H1 (cell line): Measurements from ENCODE around the gene PERCC1. TPM values are rescaled to one million over a fixed set of nuclear protein-coding genes. Genes with fewer than 3 reads are reported as not detected.

ENCODE experiments used
- CTCF ChIA-PET: fragments of 300-600 bp; sonication (Branson Sonifier 250); formaldehyde crosslinking; loops from one replicate; lab custom pipeline; 2021; ENCODE audit not compliant: partially characterized antibody; lab: Charles Lee
- POLR2A ChIA-PET: fragments of 300-600 bp; sonication (Branson Sonifier 250); formaldehyde crosslinking; loops from one replicate; lab custom pipeline; 2021; ENCODE audit warnings: inconsistent platforms; ENCODE audit not compliant: partially characterized antibody; lab: Charles Lee
- DNase-seq, 2 experiments: peaks; one replicate each; pipeline versions ENCODE4 v3.0.0 to v3.0.0-alpha.2; 2010 to 2022; ENCODE audit warnings: low spot score in 2 of 2, low read depth in 1 of 2, mixed read lengths in 1 of 2
- FAIRE-seq: peaks from 2 replicates; lab custom pipeline; 2011; peaks lifted over from hg19 to GRCh38; lab: Jason Lieb, UNC
- H2AFZ ChIP-seq: 2 replicates; pipeline ENCODE4 v1.8.1; 2012; ENCODE audit warnings: low read length, inconsistent platforms
- H2AK5ac ChIP-seq: 2 replicates; pipeline ENCODE4 v1.6.1; 2013; ENCODE audit warnings: low read depth, low read length
- H2BK120ac ChIP-seq: replicated peaks from 2 replicates; pipeline ENCODE3; 2013; ENCODE audit warnings: low read depth, low read length, inconsistent platforms
- H2BK12ac ChIP-seq: 2 replicates; pipeline ENCODE4 v1.6.1; 2013; ENCODE audit warnings: low read depth, low read length
- H2BK15ac ChIP-seq: 2 replicates; pipeline ENCODE4 v1.6.1; 2013; ENCODE audit warnings: low read length
- H2BK20ac ChIP-seq: 2 replicates; pipeline ENCODE4 v1.6.1; 2013; ENCODE audit warnings: low read length
- H2BK5ac ChIP-seq: 2 replicates; pipeline ENCODE4 v1.6.1; 2013; ENCODE audit warnings: low read depth, low read length
- H3K14ac ChIP-seq: 2 replicates; pipeline ENCODE4 v1.6.1; 2013; ENCODE audit warnings: inconsistent platforms; ENCODE audit not compliant: insufficient read length
- H3K18ac ChIP-seq: 2 replicates; pipeline ENCODE4 v1.6.1; 2013; ENCODE audit warnings: low read length; ENCODE audit errors: extremely low read depth
- H3K23ac ChIP-seq: 2 replicates; pipeline ENCODE4 v1.6.1; 2013; ENCODE audit warnings: inconsistent platforms; ENCODE audit not compliant: insufficient read length
- H3K23me2 ChIP-seq: 2 replicates; pipeline ENCODE4 v1.6.1; 2013; ENCODE audit warnings: low read depth, low read length
- H3K27ac ChIP-seq: 2 replicates; pipeline ENCODE4 v1.6.1; 2011; ENCODE audit warnings: low read depth, low read length, inconsistent platforms
- H3K27me3 ChIP-seq, 4 experiments: replicated peaks in 1 of 4; 1 replicate in 1 of 4; 2 replicates in 3 of 4; pipeline versions ENCODE4 v1.6.1 to v1.8.1; 2011 to 2013; ENCODE audit warnings: low read length in 3 of 4, mild to moderate bottlenecking in 3 of 4, inconsistent platforms in 2 of 4, mixed read lengths in 2 of 4, moderate library complexity in 1 of 4; ENCODE audit not compliant: control insufficient read depth in 3 of 4, insufficient read depth in 3 of 4; ENCODE audit errors: extremely low read depth in 1 of 4
- H3K36me3 ChIP-seq, 4 experiments: 2 replicates each; pipeline versions ENCODE4 v1.6.1 to v1.8.1; 2011 to 2013; ENCODE audit warnings: mild to moderate bottlenecking in 4 of 4, low read length in 3 of 4, moderate library complexity in 2 of 4, control low read depth in 1 of 4, inconsistent platforms in 1 of 4; ENCODE audit not compliant: insufficient read depth in 4 of 4, control insufficient read depth in 2 of 4
- H3K4ac ChIP-seq: replicated peaks from 2 replicates; pipeline ENCODE3; 2013; ENCODE audit warnings: low read length, low read depth, mixed read lengths, inconsistent platforms; ENCODE audit not compliant: insufficient read length
- H3K4me1 ChIP-seq, 4 experiments: replicated peaks in 1 of 4; 1 replicate in 1 of 4; 2 replicates in 3 of 4; pipeline versions ENCODE4 v1.6.1 to v1.8.1; 2011 to 2013; ENCODE audit warnings: low read length in 3 of 4, inconsistent platforms in 2 of 4, mixed read lengths in 1 of 4; ENCODE audit not compliant: insufficient read depth in 4 of 4, control insufficient read depth in 3 of 4
- H3K4me2 ChIP-seq, 2 experiments: 2 replicates each; pipeline versions ENCODE4 v1.6.1 to v1.8.1; 2011 to 2013; ENCODE audit warnings: low read depth in 2 of 2, low read length in 2 of 2, control low read depth in 1 of 2, inconsistent platforms in 1 of 2, mild to moderate bottlenecking in 1 of 2; ENCODE audit not compliant: insufficient read depth in 1 of 2
- H3K4me3 ChIP-seq, 4 experiments: fragments of 200-600, 300-600 bp in 1 of 4; sonication (generic), shearing (Covaris generic), sonication (Bioruptor Twin) in 1 of 4; 2 replicates each; pipeline versions ENCODE4 v1.5.1 to v1.8.1; 2011 to 2016; ENCODE audit warnings: low read length in 4 of 4, low read depth in 3 of 4, control low read depth in 2 of 4, inconsistent platforms in 2 of 4, mild to moderate bottlenecking in 2 of 4, mixed read lengths in 1 of 4, moderate library complexity in 1 of 4; ENCODE audit not compliant: insufficient read depth in 2 of 4; ENCODE audit errors: extremely low read depth in 1 of 4
- H3K56ac ChIP-seq: replicated peaks from 2 replicates; pipeline ENCODE3; 2013; ENCODE audit warnings: low read depth, mild to moderate bottlenecking, mixed read lengths, low read length, inconsistent platforms; ENCODE audit not compliant: insufficient read length
- H3K79me1 ChIP-seq: 2 replicates; pipeline ENCODE4 v1.6.1; 2013; ENCODE audit warnings: low read depth, low read length, control low read depth
- H3K79me2 ChIP-seq, 2 experiments: 2 replicates each; pipeline versions ENCODE4 v1.6.1 to v1.8.1; 2012 to 2013; ENCODE audit warnings: low read length in 2 of 2, mild to moderate bottlenecking in 2 of 2, inconsistent platforms in 1 of 2; ENCODE audit not compliant: insufficient read depth in 2 of 2, control insufficient read depth in 1 of 2
- H3K9ac ChIP-seq, 4 experiments: replicated peaks in 1 of 4; 1 replicate in 1 of 4; 2 replicates in 3 of 4; pipeline versions ENCODE4 v1.6.1 to v1.8.1; 2011 to 2013; ENCODE audit warnings: low read depth in 3 of 4, low read length in 3 of 4, control low read depth in 2 of 4, mild to moderate bottlenecking in 2 of 4, moderate library complexity in 2 of 4, inconsistent platforms in 1 of 4; ENCODE audit errors: extremely low read depth in 1 of 4
- H3K9me3 ChIP-seq, 2 experiments: 2 replicates each; pipeline versions ENCODE4 v1.6.1 to v1.8.1; 2012 to 2013; ENCODE audit warnings: mild to moderate bottlenecking in 2 of 2, moderate library complexity in 2 of 2, control low read depth in 1 of 2, inconsistent platforms in 1 of 2, low read depth in 1 of 2, low read length in 1 of 2, mixed read lengths in 1 of 2; ENCODE audit not compliant: insufficient read depth in 2 of 2
- H4K20me1 ChIP-seq, 2 experiments: replicated peaks in 1 of 2; 2 replicates each; pipeline versions ENCODE3 to v1.8.1; 2011 to 2013; ENCODE audit warnings: inconsistent platforms in 2 of 2, low read length in 2 of 2, mild to moderate bottlenecking in 1 of 2; ENCODE audit not compliant: insufficient read depth in 2 of 2, control insufficient read depth in 1 of 2
- H4K5ac ChIP-seq: 2 replicates; pipeline ENCODE4 v1.6.1; 2013; ENCODE audit warnings: low read length, low read depth, mixed read lengths, inconsistent platforms; ENCODE audit not compliant: insufficient read length
- H4K8ac ChIP-seq: 2 replicates; pipeline ENCODE4 v1.8.0; 2013; ENCODE audit warnings: mild to moderate bottlenecking, moderate library complexity, low read length, inconsistent platforms; ENCODE audit not compliant: insufficient read depth; ENCODE audit errors: extremely low read depth
- H4K91ac ChIP-seq: replicated peaks from 2 replicates; pipeline ENCODE3; 2013; ENCODE audit warnings: low read length, mixed read lengths, inconsistent platforms; ENCODE audit not compliant: insufficient read length
- CREB1 ChIP-seq: IDR thresholded peaks from 2 replicates; pipeline ENCODE4 v1.6.1; 2012; ENCODE audit warnings: inconsistent platforms
- CTCF ChIP-seq, 3 experiments: IDR thresholded peaks; 1 replicate in 2 of 3; 2 replicates in 1 of 3; pipeline versions ENCODE4 v1.5.1 to v1.6.1; 2011; ENCODE audit warnings: low read length in 3 of 3, mild to moderate bottlenecking in 3 of 3, inconsistent platforms in 2 of 3, low read depth in 1 of 3, moderate library complexity in 1 of 3; ENCODE audit not compliant: insufficient read depth in 1 of 3; ENCODE audit errors: control extremely low read depth in 1 of 3
- FOSL1 ChIP-seq: IDR thresholded peaks from 2 replicates; pipeline ENCODE4 v1.6.1; 2011; ENCODE audit warnings: mild to moderate bottlenecking, low read depth, low read length, moderate library complexity; ENCODE audit not compliant: insufficient read depth
- GABPA ChIP-seq: IDR thresholded peaks from 2 replicates; pipeline ENCODE4 v1.6.1; 2011; ENCODE audit warnings: mild to moderate bottlenecking, low read length, moderate library complexity, borderline replicate concordance; ENCODE audit not compliant: insufficient read depth
- PHF8 ChIP-seq: fragments of 200-600 bp; sonication (generic); conservative IDR thresholded peaks from 2 replicates; pipeline ENCODE4 v1.7.1; 2012; ENCODE audit warnings: low read depth, mild to moderate bottlenecking, inconsistent platforms, low read length, moderate library complexity
- POLR2A ChIP-seq, 2 experiments: IDR thresholded peaks; 1 replicate in 1 of 2; 2 replicates in 1 of 2; pipeline ENCODE4 v1.6.1; 2011; ENCODE audit warnings: low read depth in 2 of 2, low read length in 2 of 2, mild to moderate bottlenecking in 2 of 2; ENCODE audit errors: control extremely low read depth in 1 of 2
- RFX5 ChIP-seq: IDR thresholded peaks from 2 replicates; pipeline ENCODE4 v1.6.1; 2011; ENCODE audit warnings: low read depth, low read length, improper control_type of control experiment, borderline replicate concordance
- SIX5 ChIP-seq: IDR thresholded peaks from 2 replicates; pipeline ENCODE4 v1.6.1; 2011; ENCODE audit warnings: mild to moderate bottlenecking, low read depth, low read length
- TAF1 ChIP-seq: IDR thresholded peaks from 2 replicates; pipeline ENCODE4 v1.6.1; 2011; ENCODE audit warnings: mild to moderate bottlenecking, low read depth, low read length
- USF2 ChIP-seq: IDR thresholded peaks from 2 replicates; pipeline ENCODE4 v1.6.1; 2011; ENCODE audit warnings: low read length, improper control_type of control experiment
- WGBS, 2 experiments: shearing (Covaris generic) in 1 of 2; methylation state at CpG; one replicate each; pipeline versions ENCODE4 v1.1.6 to v1.1.7; 2013 to 2015; ENCODE audit warnings: low lambda C conversion rate in 2 of 2, mixed read lengths in 2 of 2, inconsistent platforms in 1 of 2, low coverage in 1 of 2, missing lambda C conversion rate in 1 of 2; ENCODE audit not compliant: insufficient replicate concordance in 2 of 2, insufficient coverage in 1 of 2, insufficient read length in 1 of 2; ENCODE audit errors: extremely low coverage in 1 of 2, missing lambda C conversion rate in 1 of 2; 5-methylcytosine and 5-hydroxymethylcytosine counted together
- polyA plus RNA-seq, 7 experiments: library from polyadenylated mRNA; depleted of rRNA in 3 of 7; stranded (reverse) in 5 of 7; unstranded in 2 of 7; fragments of >200 nt in 5 of 7; fragments of 200-250 nt in 2 of 7; gene quantifications; 1 replicate in 5 of 7; 2 replicates in 1 of 7; 4 replicates in 1 of 7; pipeline versions ENCODE4 v1.2.1 to v1.2.3, GENCODE V29; 2011 to 2013; ENCODE audit warnings: missing spikeins in 2 of 7, mixed read lengths in 2 of 7
- total RNA-seq: library from RNA; stranded (reverse); fragmentation: NEBNext Ultra II Directional; extraction: Animal tissue kit (Norgen Biotek cat#: 25700); gene quantifications from 2 replicates; pipeline ENCODE4 v1.2.1, GENCODE V29; 2021

Gene PERCC1
- total and polyA plus RNA-seq, 2 of the 8 experiments (the other 6 are each of a cell fraction or from before 2014, with no cell fraction given) = not detected

- H3K4me2 ChIP-seq = no peak overlapping the region
- H4K5ac ChIP-seq = no peak overlapping the region
- no peak overlapping the region for H2BK15ac ChIP-seq
- CTCF ChIA-PET = interaction anchor here (0.6 to 1.2 kb wide), 3 partner anchors 13 to 30 kb away, joined by 3 read pairs; no protein-coding TSS in a partner anchor
- 95% methylated on average over 19 of the region's 21 CpGs; no CpG with 5 or more reads in 1 of the 2 experiments for WGBS, 2 experiments
- no peak overlapping the region for H2BK120ac ChIP-seq
- H4K91ac ChIP-seq = no peak overlapping the region
- no peak overlapping the region for H3K27ac ChIP-seq
- FAIRE-seq (no peak), DNase-seq (no peak)
- no peak overlapping the region for H3K4ac ChIP-seq
- no peak overlapping the region for H2BK12ac ChIP-seq
- no peak overlapping the region for H3K14ac ChIP-seq
- H3K4me1 ChIP-seq = no peaks in the 10 kb centered on the region
- no peak overlapping the region for H2BK5ac ChIP-seq
- no peak overlapping the region for H3K18ac ChIP-seq
- H3K23me2 ChIP-seq = no peaks in the 10 kb centered on the region
- no peak overlapping the region for H2AK5ac ChIP-seq
- H2AFZ ChIP-seq = no peak overlapping the region
- H3K9ac ChIP-seq = no peak overlapping the region
- H4K8ac ChIP-seq = no peak overlapping the region
- no peaks in the 10 kb centered on the region for H3K79me2 ChIP-seq
- H3K56ac ChIP-seq = no peak overlapping the region
- no peak overlapping the region for H2BK20ac ChIP-seq
- H4K20me1 ChIP-seq = peaks cover 0 to 4% of the 10 kb centered on the region in 2 experiments
- H3K27me3 ChIP-seq = no peaks in the 10 kb centered on the region
- H3K9me3 ChIP-seq = no peaks in the 10 kb centered on the region
- H3K23ac ChIP-seq = no peak overlapping the region
- peaks cover 3 to 9% (median 5%) of the 10 kb centered on the region in 4 experiments; a peak in 5 of 8 replicates for H3K36me3 ChIP-seq
- no peaks in the 10 kb centered on the region for H3K79me1 ChIP-seq
- no peak overlapping the region for H3K4me3 ChIP-seq
- POLR2A ChIA-PET = no interaction called here
- TF ChIP-seq FOSL1 (no peak), CREB1 (no peak), GABPA (no peak), TAF1 (no peak), RFX5 (no peak), USF2 (no peak), POLR2A (IDR thresholded peaks at IDR 0.05; ENCODE audit: control extremely low read depth in 1 of 2, low read depth in 2 of 2, low read length in 2 of 2) (no peak), PHF8 (no peak), SIX5 (no peak), CTCF (IDR thresholded peaks at IDR 0.05; ENCODE audit: control extremely low read depth in 1 of 3, insufficient read depth in 1 of 3, low read depth in 1 of 3, low read length in 3 of 3) (no peak)
Measured at GRCh38 chr16:1393613-1394176, 37.2 kb upstream of the PERCC1 start.
